UCSD-AML1 (cell line): ENCODE results near the gene RAB22A.

Experiments
- DNase-seq: peaks from one replicate; lab custom pipeline; 2025; ENCODE audit not compliant: unreplicated experiment; lab: John Stamatoyannopoulos, UW

RAB22A gene

DNA sequence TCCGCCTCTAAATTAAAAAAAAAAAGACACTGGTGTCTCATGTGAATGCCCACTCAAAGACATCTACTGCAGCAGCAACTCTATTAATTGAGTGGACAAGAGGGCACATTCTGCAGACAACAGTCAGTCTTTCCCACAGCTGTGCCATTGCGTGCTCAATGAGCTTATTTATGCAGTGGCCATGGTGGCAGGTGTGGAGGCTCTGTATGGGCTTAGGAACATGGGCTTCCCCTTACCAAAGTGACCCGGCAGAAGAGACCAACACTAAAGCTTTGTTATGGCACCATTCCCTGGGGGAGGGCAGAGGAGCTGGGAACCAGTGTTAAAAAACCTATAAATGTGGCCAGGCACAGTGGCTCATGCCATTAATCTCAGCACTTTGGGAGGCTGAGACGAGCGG lies 75.3 kb downstream of the RAB22A start:
- DNase-seq: no peak

DNA sequence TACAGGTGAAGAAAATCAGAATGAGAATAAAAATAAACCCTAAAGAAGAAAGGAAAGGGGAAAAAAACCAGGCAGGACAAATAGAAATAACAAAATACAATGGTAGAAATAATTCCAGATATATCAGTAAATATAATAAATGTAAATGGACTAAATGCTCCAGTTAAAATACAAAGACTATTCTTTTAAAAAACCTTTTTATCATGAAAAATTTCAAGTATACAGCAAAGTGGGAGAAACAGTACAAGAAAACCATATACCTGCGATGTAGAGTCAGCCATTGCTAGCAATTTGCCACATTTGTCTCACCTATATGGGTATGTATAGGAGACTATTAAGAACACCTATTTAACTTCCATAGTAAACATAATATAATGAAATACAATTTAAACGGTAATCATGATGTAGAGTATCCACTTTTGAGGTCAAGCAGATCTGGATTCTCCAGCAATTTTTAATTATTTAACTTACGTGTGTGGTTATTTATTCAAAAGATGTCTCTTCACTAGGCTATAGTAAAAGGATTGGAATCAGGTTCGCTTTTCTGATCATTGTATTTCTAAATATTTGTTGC lies 78.6 kb downstream of the RAB22A start:
- no peak for DNase-seq

DNA sequence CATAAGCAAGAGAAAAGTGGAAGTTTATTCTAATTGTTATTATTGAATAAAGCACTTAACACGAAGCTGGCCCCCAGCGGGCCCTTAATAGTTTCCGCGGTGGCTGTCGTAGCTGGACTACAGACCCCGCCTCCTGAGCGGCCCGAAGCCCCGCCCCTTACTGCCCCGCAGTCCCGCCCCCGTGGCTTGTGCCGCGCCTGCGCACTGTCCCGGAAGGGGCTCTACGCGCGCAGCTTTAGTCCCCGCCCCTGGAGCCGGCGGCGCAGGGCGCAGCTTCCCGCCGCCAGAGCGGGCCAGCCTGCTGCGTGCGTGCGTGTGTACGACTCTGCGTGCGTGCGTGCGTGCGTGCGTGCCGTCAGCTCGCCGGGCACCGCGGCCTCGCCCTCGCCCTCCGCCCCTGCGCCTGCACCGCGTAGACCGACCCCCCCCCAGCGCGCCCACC lies 79.4 kb downstream of the RAB22A start, which contains the start of gene VAPB:
Gene VAPB (plus strand): TSS at position 348 of the 442 bp plus-strand sequence. CDS start 231 bp downstream, outside the sequence.
- peak; percentile 99 for DNase-seq

DNA sequence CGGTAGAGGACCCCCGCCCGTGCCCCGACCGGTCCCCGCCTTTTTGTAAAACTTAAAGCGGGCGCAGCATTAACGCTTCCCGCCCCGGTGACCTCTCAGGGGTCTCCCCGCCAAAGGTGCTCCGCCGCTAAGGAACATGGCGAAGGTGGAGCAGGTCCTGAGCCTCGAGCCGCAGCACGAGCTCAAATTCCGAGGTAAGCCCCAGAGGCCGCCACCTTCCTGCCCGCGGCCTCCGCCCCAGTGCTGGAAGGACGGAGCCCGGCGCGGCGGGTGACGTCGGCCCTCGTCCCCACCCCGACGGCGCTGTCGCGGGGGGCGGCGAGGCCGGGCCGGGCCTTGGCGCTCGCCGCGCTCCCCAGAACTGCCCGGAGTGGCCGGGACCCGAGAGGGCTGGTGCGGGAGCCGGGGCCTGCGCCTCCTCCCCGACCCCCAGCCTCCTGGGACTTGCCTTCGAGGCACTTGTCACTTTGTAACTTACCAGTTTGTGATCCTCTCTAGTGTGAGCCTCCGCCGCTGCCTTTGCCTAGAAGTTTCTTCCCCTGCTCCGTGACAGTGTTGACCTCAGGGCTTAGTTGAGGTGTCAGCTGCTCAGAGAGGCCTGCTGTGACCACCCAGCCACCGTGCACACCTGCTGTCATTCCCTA lies 79.9 kb downstream of the RAB22A start:
- peak; percentile 67 for DNase-seq

DNA sequence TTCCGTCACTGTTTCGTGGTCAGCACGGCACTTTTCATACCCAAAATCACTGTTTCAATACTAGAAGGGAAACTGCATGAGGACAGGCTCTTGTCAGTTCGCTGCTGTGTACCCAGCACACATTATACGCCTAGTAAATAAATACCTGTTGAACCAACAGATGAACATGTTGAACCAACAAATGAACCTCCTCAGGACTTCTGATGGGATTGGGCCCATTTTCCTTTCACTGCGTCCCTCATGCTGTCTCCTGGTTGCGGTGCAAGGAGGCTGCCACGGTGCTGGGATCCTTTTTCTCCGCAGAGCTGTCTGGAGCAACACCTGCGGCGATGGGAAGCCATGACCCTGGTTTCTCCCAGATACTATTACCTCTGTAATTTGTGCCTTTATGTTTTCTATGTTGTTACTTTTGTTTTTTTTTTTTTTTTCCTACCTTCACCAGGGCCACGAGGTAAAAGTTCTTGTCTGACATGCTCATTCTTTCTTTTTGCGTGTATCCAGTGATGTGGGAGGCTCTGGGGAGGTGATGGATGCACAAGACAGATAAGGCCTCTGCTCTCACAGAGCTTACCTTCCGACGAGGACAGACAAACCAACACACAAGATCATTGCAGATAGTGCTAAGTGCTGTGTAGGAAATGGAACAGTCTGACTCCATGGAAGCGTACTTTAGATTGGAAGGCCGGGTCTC lies 80.6 kb downstream of the RAB22A start:
- no peak for DNase-seq

DNA sequence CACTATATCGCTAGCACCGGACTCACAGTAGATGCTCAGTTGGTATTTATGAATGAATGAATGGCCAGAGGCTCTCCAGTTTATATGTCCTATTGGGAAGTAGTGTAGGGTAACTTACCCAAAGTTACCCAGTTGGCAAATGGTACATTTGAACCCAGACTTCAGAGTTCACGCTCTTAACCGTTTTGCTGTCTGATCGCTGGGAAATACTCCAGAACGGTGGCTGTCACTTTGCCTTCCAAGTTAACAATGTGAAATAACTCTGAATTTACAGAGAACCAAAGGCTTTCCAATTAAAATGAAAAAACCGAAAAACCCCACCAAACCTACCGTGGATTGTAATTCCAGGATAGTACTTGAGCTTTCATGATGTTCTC lies 81.1 kb downstream of the RAB22A start:
- DNase-seq: no peak

DNA sequence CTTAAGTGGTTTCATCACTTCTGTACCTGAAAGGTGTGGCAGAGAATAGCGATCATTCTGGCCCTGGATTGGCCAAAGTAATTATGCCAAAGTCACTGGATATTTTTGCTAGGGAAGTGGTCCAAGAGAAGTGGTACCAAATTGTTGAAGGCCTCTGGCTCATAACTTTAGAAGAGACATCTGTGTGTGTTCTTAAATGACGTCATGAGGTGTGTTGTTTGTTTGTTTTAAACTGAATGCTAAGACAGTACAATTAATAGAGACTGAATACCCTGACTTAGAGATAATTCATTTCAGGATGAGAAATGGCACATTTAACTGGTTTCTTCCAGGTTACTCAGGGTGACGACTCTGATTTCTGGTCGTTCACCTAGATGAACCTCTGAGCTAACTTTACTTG lies 82.8 kb downstream of the RAB22A start:
- DNase-seq: no peak

DNA sequence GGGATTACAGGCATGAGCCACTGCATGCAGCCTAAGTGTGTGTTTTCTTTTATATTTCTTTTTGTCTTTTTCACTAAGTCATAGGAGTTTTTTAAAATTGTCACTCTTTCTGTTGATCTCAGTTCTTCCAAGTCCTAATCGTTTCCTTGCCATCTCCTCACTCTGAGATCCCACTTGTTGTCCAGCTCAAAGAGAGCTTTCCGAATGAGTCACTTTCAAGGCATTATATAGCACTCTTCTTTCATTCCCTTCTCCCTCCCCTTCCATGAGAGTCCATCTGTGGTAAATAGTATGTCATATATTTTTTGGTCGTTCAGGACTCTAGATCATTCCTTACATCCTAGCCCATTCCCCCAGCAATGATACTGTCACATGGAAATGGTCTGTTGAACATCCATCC lies 83.8 kb downstream of the RAB22A start:
- no peak for DNase-seq

DNA sequence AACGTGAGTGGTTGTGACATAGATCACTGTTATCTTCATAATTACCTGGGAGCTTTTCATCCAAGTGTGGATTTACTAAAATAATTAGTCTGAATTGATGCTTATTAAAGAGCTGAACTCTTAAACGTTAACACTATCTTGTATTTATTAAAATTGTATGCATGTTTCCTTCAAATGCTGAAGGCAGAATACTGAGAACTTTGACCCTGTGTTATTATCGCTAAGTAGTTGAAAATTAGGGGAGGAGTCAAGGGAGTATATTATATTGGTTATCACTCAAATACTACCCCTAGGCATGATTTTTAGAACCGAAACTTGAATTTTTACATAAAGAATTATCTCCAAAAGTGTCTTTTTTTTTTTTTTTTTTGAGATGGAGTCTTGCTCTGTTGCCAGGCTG lies 85.3 kb downstream of the RAB22A start:
- DNase-seq: no peak

DNA sequence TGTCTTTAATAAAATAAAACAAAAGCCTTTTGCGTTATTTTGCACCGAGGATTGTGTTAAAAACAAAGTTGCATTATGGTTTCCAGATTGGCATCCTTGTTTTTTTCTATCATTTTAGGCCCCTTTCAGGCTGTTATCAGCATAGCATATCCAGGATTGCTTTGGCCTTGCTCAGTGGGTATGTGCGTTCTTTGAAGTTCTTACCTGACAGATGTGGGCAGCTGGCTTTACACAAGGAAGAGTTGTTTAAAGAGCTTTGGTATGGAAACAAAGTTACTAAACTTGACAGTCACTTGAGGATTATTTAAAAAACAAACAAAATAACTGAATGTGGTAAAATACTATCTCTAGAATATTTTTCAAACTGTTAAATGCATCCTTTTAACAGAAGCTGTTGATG lies 86.1 kb downstream of the RAB22A start:
- no peak for DNase-seq

DNA sequence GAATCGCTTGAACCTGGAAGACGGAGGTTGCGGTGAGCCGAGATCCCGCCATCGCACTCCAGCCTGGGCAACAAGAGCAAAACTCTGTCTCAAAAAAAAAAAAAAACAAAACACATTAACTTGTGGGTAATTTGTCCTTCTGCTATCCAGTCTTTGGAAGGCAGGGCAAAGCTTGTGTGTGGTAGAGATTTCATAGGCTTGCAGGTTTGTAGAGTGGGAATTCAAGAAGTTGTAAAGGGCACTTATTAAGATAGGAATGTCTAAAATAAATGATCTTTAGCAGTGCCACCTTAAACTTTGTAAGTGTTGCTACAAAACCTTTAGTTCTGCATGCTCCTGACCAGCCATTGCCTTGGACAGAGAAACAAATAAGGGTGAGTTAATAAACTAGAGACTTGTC lies 87.9 kb downstream of the RAB22A start:
- no peak for DNase-seq

DNA sequence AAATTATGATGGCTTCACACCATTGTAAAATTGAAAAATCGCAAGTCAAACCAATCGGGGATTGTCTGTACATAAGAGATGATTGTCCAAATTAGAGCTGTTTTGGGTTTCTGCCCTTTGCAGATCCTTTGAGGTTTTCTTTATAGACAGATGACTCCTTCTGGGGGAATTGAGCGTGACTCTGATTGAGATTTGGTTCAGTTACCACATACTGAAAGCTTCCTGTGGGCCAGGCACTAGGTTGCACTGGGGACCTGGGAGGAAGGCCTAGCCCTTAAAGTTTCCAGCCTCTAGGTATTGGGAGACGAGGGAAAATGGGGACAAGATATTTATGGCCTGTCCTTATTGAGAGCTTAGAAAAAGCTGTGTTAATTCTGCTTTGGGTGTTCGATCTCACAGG lies 88.7 kb downstream of the RAB22A start:
- no peak for DNase-seq

DNA sequence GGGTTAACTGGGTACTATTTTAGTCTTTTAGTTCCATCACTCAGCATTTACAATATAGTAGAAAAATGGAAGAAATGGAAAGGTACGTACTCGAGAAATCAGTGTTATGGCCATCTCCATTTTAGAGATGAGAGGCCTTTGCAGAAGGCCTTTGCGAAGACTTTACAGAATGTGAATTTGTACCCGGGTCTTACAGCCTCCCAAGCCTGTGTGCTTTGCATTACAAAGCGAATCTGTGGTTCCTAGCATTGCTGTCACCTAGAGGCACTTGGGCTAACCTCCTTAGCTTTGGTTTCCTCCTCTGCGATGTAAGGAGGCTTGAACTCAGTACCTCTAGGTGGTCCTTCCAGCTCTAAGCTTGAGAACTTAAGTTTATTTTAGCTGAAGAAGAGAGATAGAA lies 90.4 kb downstream of the RAB22A start:
- DNase-seq: no peak

DNA sequence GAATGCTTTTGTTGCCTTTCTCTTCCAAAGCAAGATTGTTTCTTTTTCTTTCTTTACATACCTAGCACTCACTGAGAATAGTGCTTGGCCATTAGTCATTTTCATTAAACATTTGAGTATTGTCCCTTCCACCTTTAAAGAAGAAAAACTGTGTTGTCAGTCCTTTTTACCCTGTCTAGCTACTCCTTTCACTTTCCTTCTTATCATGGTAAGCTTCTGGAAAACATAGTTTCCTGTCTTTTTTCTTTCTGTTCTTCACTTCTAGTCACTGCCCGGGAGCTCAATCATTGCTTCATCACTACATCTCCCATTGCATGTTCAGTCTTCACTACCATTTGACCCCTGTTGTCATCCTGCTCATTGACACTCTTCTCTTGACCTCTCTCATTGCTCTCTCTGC lies 91.6 kb downstream of the RAB22A start:
- no peak for DNase-seq

DNA sequence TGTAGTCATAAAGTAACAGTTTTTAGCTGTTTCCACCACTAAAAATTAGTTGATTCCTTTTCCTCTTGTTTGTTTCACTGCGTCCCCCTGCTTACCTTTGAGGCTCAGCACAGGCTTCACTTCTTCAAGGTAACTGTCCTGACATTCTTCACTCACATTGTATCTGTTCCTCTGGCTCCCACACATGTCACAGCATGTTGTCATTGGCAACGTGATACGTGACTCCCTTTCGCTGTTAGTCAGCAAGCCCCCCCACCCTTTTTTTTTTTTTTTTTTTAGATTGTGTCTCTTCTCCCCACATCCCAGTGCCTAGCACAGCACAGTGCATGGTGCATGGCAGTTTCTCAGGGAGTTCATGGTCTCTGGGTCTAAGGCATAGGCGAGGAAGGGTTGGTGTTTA lies 92.8 kb downstream of the RAB22A start:
- no peak for DNase-seq

DNA sequence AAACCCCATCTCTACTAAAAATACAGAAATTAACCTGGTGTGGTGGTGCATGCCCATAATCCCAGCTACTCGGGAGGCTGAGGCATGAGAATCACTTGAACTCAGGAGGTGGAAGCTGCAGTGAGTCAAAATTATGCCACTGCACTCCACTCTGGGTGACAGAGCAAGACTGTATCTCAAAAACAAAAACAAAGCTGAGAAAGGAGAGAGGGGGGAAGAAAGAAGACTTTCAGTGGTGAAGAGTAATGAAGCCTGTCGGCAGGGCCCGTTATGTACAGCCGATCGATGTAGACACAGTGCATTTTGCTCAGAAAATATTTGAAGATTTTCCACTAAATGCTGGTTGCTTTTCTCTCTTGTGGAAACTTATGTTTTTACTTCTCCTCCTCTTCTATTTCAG lies 93.3 kb downstream of the RAB22A start:
- DNase-seq: no peak

DNA sequence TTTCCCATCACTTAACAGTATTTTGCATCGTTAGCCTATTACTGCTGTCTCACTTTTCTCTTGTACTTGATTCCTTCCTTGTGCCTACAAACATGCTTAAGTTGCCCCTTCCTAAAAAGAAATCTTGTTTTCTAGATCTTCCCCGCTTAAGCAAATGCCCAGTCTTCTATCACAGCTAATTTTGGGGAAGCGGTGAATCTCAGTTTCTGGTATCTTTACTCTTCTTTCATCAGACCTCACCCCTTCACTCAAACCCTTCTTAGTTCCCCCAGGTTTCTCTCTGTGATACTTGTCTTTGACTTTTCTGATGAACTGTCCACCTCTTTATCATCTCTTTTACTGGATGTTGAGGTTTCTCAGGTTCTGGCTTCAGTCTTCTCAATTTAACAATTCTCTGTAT lies 93.8 kb downstream of the RAB22A start:
- DNase-seq: no peak

DNA sequence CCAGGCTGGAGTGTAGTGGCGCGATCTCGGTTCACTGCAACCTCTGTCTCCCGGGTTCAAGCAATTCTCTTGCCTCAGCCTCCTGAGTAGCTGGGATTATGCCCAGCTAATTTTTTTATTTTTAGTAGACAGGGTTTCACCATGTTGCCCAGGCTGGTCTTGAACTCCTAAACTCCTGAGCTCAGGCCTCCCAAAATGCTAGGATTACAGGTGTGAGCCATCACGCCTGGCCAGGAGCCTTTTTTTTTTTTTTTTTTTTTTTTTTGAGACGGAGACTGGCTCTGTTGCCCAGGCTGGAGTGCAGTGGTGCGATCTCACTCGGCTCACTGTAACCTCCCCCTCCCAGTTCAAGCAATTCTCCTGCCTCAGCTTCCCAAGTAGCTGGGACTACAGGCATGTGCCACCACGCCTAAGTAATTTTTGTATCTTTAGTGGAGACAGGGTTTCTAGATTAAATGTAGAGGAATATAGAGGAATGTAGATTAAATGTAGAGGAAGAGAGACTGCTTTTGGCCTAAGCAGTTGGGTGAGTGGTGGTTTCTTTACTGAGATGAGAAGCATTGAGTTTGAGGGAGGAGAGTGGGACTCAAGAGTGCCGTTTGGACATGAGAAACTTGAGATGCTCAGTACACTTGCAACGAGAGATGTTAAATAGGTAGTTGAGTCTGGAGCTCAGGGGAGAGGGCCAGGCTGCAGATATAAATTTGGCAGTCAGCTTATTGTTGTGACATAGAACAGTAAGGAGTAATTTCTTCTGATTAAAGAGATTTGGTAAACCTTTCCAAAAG lies 96.2 kb downstream of the RAB22A start:
- DNase-seq: no peak

DNA sequence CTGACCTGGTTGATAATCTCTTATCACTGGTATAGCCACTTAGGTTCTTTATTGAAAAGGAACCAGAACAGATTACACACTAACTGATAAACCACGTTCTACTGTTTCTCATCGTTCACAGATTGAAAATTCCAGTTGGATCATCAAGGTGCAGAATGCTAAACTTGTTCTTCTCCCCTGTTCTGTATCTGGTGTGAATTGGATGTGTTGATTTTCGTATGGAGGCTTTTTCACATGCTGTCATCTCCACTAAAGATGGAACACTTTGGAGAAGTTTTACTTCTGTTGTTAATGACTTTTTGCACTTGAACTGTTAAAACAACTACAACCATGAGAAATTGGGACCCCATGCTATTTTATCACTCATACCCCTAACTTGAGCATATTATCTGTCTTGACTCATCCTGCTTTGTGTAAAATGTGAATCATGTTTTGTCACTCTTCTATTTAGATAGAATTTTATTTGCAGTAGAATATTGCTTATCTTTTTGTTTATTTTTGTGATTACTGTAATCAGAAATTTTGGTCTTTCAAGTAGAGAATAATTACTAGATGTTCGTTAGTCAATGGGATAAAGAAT lies 97.0 kb downstream of the RAB22A start:
- DNase-seq: no peak

DNA sequence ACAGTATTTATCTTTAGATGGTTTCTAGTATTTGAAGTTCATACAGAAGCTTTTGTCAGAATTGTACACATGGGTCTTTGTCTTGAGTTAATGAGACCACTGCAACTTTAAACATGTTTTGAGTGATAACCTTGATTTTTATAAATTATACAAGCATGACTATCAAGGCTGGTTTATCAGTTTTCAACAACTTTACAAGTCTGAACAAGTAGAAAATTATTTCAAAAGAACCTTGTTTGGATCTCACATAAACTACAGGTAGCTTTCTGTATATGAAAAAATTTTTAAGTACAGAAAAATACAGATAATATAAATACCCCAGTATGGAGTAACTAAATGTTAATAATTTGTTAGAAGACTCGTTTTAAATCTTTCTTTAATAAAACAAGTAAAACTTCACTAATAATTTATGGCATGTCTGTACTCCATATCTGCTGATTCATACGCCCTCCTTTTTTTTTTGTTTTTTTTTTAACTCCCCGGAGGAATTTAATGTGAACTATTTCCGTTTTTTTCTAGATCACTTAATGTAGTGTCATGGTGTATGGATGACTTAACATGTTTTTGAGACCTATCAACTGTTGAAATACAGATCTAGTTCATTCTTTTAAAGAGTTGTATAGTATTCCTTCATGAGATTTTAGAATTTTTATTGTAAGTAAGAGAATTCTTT lies 97.8 kb downstream of the RAB22A start:
- DNase-seq: no peak
